GM04503 (cell line): Measurements from ENCODE around the gene GALK1.
"Not testable (repeated sequence)": the region's sequence is repeated elsewhere in the genome, so short reads cannot be mapped to it uniquely, and the experiment has no call there.

Source experiments
- DNase-seq: peaks from one replicate; pipeline ENCODE4 v3.0.0-alpha.2; 2012; ENCODE audit warnings: low read depth

GALK1 gene

DNA sequence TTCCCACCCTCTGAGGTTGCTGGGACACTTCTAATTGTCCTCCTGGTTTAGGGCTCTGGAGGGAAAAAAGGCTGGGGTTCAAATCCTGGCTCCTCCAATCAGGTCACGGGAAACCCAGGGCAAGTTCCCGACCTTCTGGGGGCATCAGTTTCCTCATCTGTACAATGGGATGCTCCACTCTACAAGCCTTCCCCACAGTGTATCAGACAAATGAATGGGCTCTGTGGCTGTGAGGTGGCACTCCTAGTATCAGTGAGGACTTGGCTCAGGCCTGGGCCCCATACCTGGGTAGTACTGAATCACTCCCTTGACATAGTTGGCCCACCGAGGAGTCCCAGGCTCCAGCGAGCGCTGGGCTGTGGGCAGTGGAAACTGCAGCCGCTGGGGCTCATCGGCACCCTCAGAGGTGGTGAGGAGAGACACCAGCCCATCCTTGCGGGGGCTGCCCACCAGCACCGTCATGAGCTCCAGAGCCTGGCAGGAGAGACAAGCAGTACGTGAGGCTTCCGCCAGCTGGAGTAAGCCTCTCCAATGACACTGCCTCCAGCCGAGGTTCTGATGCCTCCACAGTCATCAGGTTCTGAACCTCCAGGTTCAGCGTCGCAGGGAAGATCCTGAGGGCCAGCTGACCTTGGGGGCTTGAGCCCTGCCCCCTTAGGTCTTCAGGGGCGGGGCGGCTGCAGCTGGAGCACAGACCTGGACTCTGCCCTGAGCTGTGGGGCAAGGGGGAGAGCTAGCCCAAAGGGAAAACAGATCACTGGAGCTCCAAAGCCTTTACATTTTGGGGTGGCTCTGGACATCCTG is 1.2 kb downstream of the GALK1 start:
- DNase-seq, result no peak

GRCh38 chr17:75763269-75763607 is 1.8 kb downstream of the GALK1 start:
- no peak for DNase-seq

DNA sequence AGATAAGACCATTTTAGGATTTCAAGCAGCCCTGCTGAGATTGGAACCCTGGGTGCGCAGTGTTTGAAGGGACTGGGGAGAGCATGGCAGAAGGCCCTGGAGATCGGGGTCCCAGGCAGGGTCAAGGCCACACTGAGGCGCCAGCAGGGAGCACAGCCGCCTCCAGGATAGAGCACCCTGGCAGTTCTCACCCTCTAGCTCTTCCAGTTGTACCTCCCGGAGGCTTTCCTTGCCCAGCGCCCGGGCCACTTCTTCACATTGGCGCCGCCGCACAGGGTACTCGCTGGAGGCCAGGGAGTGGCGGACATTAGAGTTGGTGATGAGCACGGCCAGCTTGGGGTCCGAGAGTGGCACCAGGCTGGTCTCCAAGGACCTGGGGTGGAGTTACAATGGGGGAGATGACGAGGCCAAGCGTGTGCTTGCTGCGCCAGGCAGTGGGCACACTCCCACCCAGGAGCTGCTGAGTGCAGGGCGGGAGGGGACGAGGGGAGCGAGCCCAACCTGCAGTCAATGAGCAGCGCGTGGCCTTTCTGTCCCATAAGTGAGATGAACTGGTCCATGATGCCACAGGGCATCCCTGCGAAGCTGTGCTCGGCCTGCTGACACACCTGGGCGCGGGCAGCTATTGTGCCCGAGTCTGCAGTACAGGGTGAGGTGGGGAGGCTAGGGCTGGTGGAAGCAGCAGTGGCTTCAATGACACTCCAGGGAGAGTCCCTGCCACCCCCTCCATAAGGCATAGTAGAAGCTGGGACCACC is 2.3 kb downstream of the GALK1 start:
- DNase-seq, result no peak

- DNase-seq, result not testable (repeated sequence)
These were observed 4.9 kb downstream of the GALK1 start for GRCh38 chr17:75759978-75760640.

DNA sequence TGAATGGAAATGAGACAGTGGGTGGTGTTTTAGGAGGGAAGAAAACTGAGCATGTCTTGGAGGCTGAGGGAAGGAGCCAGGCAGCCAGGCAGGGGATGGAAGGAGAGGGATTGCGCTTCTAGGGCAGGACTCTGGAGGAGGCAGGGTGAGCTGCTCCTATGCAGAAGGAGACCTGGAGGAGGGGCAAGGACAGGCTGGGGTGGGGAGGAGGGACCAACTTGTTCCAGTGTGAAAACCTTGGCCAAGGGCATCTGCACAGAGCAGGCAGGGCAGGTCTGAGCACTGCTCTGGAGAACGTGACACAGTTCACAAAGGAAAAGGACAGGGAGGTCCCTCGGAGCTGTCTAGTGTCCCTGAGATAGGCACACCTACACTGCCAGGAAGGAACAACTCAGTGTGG is 5.5 kb downstream of the GALK1 start:
- no peak for DNase-seq

DNA sequence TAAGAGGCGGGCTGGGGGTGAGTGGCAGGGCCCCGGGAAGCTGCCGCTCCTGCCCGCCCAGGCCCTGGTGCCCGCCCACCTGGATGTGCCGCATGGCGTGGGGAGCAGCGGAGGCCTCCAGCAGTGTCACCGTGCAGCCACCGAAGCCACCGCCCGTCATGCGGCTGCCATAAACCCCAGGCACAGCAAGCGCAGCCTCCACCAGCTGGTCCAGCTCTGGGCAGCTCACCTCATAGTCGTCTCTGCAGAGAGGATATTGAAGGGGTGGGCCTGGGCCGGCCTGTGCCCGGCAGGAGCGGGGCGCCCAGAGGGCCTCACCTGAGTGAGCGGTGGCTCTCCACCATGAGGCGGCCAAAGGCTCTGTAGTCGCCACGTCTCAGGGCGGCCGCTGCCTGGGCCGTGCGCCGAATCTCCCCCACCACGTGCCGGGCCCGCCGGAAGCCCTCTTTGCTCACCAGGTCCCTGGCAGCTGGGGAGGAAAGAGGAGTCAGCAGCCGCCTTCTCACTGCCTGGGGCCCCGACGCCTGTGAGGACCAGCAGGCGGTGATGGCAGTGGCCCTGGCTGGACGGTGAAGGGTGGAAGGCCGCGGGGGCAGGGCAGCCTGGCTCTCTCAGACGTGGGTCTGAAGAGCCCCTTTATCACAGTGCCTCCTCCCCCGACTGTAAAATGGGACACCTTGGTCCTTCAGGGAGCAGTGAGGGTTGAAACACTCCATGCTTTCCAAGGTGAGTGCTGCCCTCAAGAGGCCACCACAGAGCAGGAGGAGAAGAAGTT is 6.7 kb downstream of the GALK1 start:
- no peak for DNase-seq

DNA sequence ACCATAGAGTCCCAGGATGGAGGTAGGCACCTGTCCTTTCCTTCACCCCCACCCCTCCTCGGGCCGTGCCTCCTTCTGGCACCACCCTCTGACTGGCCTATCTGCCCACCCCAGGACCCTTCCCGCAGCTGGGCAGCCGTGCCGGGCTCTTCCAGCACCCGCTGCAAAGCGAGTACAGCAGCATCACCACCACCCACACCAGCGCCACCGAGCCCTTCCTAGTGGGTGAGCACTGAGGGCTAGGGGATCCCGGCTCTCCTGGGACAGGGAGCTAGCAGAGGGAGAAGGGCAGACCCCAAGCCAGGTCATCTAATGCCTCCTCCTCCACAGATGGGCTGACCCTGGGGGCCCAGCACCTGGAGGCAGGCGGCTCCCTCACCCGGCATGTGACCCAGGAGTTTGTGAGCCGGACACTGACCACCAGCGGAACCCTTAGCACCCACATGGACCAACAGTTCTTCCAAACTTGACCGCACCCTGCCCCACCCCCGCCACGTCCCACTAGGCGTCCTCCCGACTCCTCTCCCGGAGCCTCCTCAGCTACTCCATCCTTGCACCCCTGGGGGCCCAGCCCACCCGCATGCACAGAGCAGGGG is 7.8 kb downstream of the GALK1 start:
- DNase-seq, result no peak

GRCh38 chr17:75756451-75757085 is 8.4 kb downstream of the GALK1 start:
- no peak for DNase-seq

- DNase-seq, result no peak
These were observed 9.0 kb downstream of the GALK1 start for GRCh38 chr17:75755990-75756389.

- no peak for DNase-seq
These were observed 9.6 kb downstream of the GALK1 start for GRCh38 chr17:75755205-75755901.

- no peak for DNase-seq
These were observed 10.4 kb downstream of the GALK1 start for GRCh38 chr17:75754378-75755204.

- no peak for DNase-seq
These were observed 11.2 kb downstream of the GALK1 start for GRCh38 chr17:75753514-75754377.

DNA sequence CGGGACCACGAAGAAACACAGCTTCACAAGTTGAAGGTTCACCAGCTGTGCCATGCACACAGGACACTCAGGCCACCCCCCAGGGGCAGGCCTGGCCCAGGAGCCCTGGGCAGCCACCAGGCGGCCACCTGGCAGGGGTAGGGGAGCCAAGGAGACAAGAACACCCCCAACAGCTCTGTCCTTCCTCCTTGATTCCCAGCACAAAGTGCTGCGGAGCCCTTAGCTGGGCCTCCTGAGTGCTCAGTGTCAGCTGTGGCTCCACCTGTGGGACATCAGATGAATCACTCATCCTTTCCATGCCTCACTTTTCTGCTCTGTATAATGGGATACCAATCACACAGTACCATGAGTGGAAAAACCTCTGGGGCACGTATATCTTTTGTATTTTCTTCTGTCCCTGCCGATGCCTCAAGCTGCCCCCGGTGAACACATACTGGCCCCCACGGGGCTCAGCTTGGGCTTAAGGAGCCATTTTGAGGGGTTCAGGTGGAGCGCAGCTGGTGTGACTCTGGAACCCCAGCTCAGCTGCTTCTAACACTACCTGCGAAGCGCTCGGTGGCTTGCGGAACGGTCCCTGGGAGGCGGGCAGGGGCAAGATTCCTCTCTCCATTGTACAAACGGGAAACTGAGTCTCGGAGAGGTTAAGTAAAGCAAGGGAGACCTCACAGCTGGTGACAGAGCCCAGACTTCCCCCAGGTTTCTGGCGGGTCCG is 12.0 kb downstream of the GALK1 start:
- DNase-seq, result no peak

DNA sequence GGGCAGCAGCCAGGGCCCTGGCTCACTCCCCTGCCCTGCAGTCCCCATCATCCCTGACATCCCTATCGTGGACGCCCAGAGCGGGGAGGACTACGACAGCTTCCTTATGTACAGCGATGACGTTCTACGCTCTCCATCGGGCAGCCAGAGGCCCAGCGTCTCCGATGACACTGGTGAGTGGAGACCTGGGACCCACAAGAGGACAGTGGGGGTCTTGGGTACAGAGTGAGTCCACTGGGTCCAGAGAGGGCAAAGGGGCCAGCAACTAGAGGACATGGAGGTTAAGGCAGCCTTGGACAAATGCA is 12.6 kb downstream of the GALK1 start:
- DNase-seq, result no peak

DNA sequence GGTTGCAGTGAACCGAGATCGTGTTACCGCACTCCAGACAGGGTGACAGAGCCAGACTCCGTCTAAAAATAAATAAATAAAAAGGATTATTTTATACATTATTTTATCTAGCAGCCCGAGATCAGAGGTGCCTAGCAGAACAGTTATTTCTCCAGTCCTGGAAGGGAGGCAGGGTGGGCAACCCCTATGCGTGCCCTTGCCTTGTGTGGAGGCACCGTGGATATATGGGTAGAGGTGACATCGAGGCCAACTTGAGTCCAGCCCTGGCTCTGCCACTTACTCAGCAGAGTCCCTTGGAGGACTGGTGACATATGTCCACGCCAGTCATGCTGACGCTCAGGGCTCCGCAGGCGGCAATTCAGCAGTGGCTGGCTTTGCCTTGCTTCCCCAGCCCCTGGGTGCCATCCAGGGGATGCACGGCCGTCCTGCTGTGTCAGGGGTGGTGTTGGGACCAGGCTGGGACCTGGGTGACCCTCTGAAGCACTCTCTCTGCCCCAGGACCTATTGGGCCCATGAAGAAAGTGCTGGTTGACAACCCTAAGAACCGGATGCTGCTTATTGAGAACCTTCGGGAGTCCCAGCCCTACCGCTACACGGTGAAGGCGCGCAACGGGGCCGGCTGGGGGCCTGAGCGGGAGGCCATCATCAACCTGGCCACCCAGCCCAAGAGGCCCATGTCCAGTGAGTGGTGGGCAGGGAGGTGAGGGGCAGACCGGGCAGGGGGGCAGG is 13.2 kb downstream of the GALK1 start:
- DNase-seq, result no peak

DNA sequence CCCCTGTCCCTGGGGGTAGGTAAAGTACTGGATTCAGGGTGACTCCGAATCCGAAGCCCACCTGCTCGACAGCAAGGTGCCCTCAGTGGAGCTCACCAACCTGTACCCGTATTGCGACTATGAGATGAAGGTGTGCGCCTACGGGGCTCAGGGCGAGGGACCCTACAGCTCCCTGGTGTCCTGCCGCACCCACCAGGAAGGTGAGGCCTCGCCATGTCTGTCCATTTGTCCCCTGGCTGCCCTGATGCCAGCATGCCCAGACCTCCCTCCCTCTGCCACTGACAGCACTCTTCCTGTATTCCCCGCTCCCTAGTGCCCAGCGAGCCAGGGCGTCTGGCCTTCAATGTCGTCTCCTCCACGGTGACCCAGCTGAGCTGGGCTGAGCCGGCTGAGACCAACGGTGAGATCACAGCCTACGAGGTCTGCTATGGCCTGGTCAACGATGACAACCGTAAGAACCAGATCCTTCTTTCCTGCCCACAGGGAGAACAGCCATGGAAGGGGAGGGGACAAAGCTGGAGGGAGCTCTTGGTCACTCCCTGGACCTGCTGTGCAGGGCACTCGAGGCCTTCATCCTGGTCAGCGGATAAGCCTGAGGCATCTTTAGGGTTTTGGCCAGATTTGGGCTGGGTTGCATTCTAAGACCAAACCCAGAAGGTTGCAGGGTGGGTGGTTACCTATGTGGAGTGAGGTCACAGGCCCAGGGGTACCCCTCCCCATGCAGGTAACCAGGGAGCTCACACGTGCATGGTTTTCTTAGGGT is 14.2 kb downstream of the GALK1 start:
- no peak for DNase-seq
